ENCODE data around the gene FPR3. TPM values are rescaled to one million over a fixed set of nuclear protein-coding genes. Genes with fewer than 3 reads are reported as not detected.

The FPR3 gene
- total RNA-seq, 1 experiment from 2014 or later = not detected

GRCh38 chr19:51750400-51751094 is 44.4 kb upstream of the FPR3 start:
- TF ChIP-seq CTCF (conservative IDR thresholded peaks at IDR 0.05) (no peak), EZH2 (IDR thresholded peaks at IDR 0.05; ENCODE audit: low read depth) (no peak)
- intact Hi-C loops (cut with micrococcal nuclease; ENCODE audit: unreplicated experiment) = no loop called here
- H3K4me3 ChIP-seq = no peak overlapping the region
- no peak overlapping the region for H2AFZ ChIP-seq
- H3K4me1 ChIP-seq (replicated peaks; ENCODE audit: insufficient read depth) = no peaks in the 10 kb centered on the region
- no peak for DNase-seq
- no peaks in the 10 kb centered on the region for H3K9me2 ChIP-seq (ENCODE audit: insufficient read depth)
- no peaks in the 10 kb centered on the region for H3K36me3 ChIP-seq (ENCODE audit: low read depth)
- no peak overlapping the region for H3K4me2 ChIP-seq
- no peaks in the 10 kb centered on the region for H4K20me1 ChIP-seq (ENCODE audit: insufficient read depth)
- H3K27ac ChIP-seq = no peak overlapping the region
- ChIA-PET CTCF (no interaction called here), POLR2A (ENCODE audit: unreplicated experiment) (no interaction called here)
- H3K27me3 ChIP-seq (ENCODE audit: insufficient read depth, low read depth) = peaks cover 86% of the 10 kb centered on the region
- no peaks in the 10 kb centered on the region for H3K79me2 ChIP-seq (ENCODE audit: low read depth)
- no peaks in the 10 kb centered on the region for H3K9me3 ChIP-seq (ENCODE audit: insufficient read depth, low read depth)
- no peaks in the 10 kb centered on the region for H3F3A ChIP-seq (ENCODE audit: insufficient read depth, low read depth)
- BruUV-seq (replicated peaks) = no TSS peak

GRCh38 chr19:51751655-51752054 is 43.3 kb upstream of the FPR3 start, which contains the start of gene FPR1:
Gene FPR1 (minus strand): TSS chr19:51751878. CDS start chr19:51746994, 4,884 bp downstream.
- H3K9me2 ChIP-seq (ENCODE audit: insufficient read depth) = no peaks in the 10 kb centered on the region
- H3K79me2 ChIP-seq (ENCODE audit: low read depth) = no peaks in the 10 kb centered on the region
- ChIA-PET CTCF (no interaction called here), POLR2A (ENCODE audit: unreplicated experiment) (no interaction called here)
- intact Hi-C loops (cut with micrococcal nuclease; ENCODE audit: unreplicated experiment) = no loop called here
- no peak within 1 kb of the TSS for H3K27ac ChIP-seq
- TF ChIP-seq CTCF (conservative IDR thresholded peaks at IDR 0.05) = no peak
- no peak for TF ChIP-seq EZH2 (IDR thresholded peaks at IDR 0.05; ENCODE audit: low read depth)
- H3K36me3 ChIP-seq (ENCODE audit: low read depth) = no peaks in the 10 kb centered on the region
- no peak within 1 kb of the TSS for H3K4me2 ChIP-seq
- peaks cover 79% of the 10 kb centered on the region for H3K27me3 ChIP-seq (ENCODE audit: insufficient read depth, low read depth)
- H3F3A ChIP-seq (ENCODE audit: insufficient read depth, low read depth) = no peaks in the 10 kb centered on the region
- no peaks in the 10 kb centered on the region for H4K20me1 ChIP-seq (ENCODE audit: insufficient read depth)
- H2AFZ ChIP-seq = no peak within 1 kb of the TSS
- H3K4me1 ChIP-seq (replicated peaks; ENCODE audit: insufficient read depth) = no peaks in the 10 kb centered on the region
- H3K9me3 ChIP-seq (ENCODE audit: insufficient read depth, low read depth) = no peaks in the 10 kb centered on the region
- H3K4me3 ChIP-seq = no peak within 1 kb of the TSS
- DNase-seq = peak in 1 of 2 experiments; percentile 40
- BruUV-seq (replicated peaks) = no TSS peak

DNA sequence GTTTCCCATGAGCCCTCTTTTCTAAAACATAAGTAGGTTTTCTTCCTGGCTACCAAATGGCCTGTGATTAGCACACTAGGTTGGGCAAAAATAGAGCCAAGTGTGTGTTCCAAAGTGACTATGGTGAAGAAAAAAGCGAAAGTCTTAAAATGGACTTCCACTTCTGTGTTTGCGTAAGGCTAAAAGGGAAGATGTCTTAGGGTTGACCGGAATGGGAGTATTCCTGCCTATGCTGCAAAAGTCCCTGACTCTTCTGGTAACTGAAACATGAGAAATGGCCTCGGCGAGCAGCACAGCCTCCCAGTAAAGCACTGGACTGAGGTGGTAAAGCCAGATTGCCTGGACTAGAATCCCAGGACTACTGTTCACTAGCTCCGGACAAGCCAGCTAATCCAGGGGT is 40.8 kb upstream of the FPR3 start:
- no peaks in the 10 kb centered on the region for H3K36me3 ChIP-seq (ENCODE audit: low read depth)
- TF ChIP-seq EZH2 (IDR thresholded peaks at IDR 0.05; ENCODE audit: low read depth) (no peak), CTCF (conservative IDR thresholded peaks at IDR 0.05) (no peak)
- no peaks in the 10 kb centered on the region for H3F3A ChIP-seq (ENCODE audit: insufficient read depth, low read depth)
- no peaks in the 10 kb centered on the region for H3K4me1 ChIP-seq (replicated peaks; ENCODE audit: insufficient read depth)
- H3K79me2 ChIP-seq (ENCODE audit: low read depth) = no peaks in the 10 kb centered on the region
- no peaks in the 10 kb centered on the region for H3K9me2 ChIP-seq (ENCODE audit: insufficient read depth)
- H3K4me3 ChIP-seq = no peak overlapping the region
- intact Hi-C loops (cut with micrococcal nuclease; ENCODE audit: unreplicated experiment) = no loop called here
- no peaks in the 10 kb centered on the region for H4K20me1 ChIP-seq (ENCODE audit: insufficient read depth)
- H2AFZ ChIP-seq = no peak overlapping the region
- no peaks in the 10 kb centered on the region for H3K9me3 ChIP-seq (ENCODE audit: insufficient read depth, low read depth)
- no peak overlapping the region for H3K27ac ChIP-seq
- no TSS peak for BruUV-seq (replicated peaks)
- POLR2A ChIA-PET (ENCODE audit: unreplicated experiment) = no interaction called here
- CTCF ChIA-PET = no interaction called here
- peaks cover 58% of the 10 kb centered on the region for H3K27me3 ChIP-seq (ENCODE audit: insufficient read depth, low read depth)
- DNase-seq = no peak
- no peak overlapping the region for H3K4me2 ChIP-seq

Measured in PC-9 (cell line).